DND-41 (cell line): ENCODE data around the gene AGAP1.

Experiments
- CTCF ChIP-seq: IDR thresholded peaks from 2 replicates; pipeline ENCODE4 v1.5.1; 2012; ENCODE audit warnings: borderline replicate concordance, low read length, moderate library complexity, mild to moderate bottlenecking; ENCODE audit not compliant: poor library complexity, severe bottlenecking; ENCODE audit errors: extremely low read depth
- EZH2 ChIP-seq: IDR thresholded peaks from 3 replicates; pipeline ENCODE4 v1.6.1; 2012; ENCODE audit warnings: borderline replicate concordance, low read depth, mild to moderate bottlenecking, moderate library complexity, low read length, inconsistent platforms; ENCODE audit not compliant: severe bottlenecking

- no peak for TF ChIP-seq CTCF
- TF ChIP-seq EZH2 = no peak
These were observed 223.1 kb downstream of the AGAP1 start for GRCh38 chr2:235716875-235717496.
